ENCODE data around the gene GLO1. TPM values are rescaled to one million over a fixed set of nuclear protein-coding genes. Genes with fewer than 3 reads are reported as not detected.
A peak's percentile ranks its signal among the peaks of the same experiment; 100 is the strongest.

Gene GLO1
- total RNA-seq (2022) = 146 and 155 TPM in 2 replicates
- Bru-seq, nascent RNA = percentile 91 among the genes with signal in this experiment
- BruChase-seq, experiment 1, labeled RNA remaining after a 2-hour chase = percentile 89 among the genes with signal in this experiment
- percentile 96 among the genes with signal in this experiment for BruChase-seq, experiment 2, labeled RNA remaining after a 6-hour chase
- long read RNA-seq, transcript GLO1-201 (6 exons, 2,012 nt) = major isoform, 302 of 321 reads
- long read RNA-seq, partial matches to known transcripts = 10 of 321 reads
- long read RNA-seq, other reads (novel, unspliced or antisense) = 7 of 321 reads

GRCh38 chr6:38702558-38703397 is at the start of gene GLO1:
Gene GLO1, minus strand, starts transcription at chr6:38703145. Its CDS starts 91 bp downstream, at chr6:38703054.
- BruUV-seq (replicated peaks) = TSS peak; percentile 43

GRCh38 chr6:38750968-38751615 is 48.1 kb upstream of the GLO1 start:
- Mint-ChIP-seq H3K27me3 (ENCODE audit: insufficient read depth, unreplicated experiment) (peaks cover 2% of the 10 kb centered on the region), H3K4me1 (ENCODE audit: low read depth, unreplicated experiment) (no peaks in the 10 kb centered on the region), H3K4me3 (ENCODE audit: unreplicated experiment) (no peak overlapping the region), H3K9me3 (ENCODE audit: unreplicated experiment) (no peaks in the 10 kb centered on the region), H3K36me3 (ENCODE audit: insufficient read depth, unreplicated experiment) (no peaks in the 10 kb centered on the region), H3K27ac (ENCODE audit: unreplicated experiment) (no peak overlapping the region)
- ChIA-PET POLR2A (no interaction called here), CTCF (interaction anchor here (0.6 kb wide), 1 partner anchor 823 kb away, joined by 3 read pairs; no protein-coding TSS in a partner anchor)
- DNase-seq = no peak
- Histone ChIP-seq H3K4me3 (ENCODE audit: low read depth, low read length) (no peak overlapping the region), H3K27me3 (replicated peaks; ENCODE audit: control insufficient read depth, insufficient read depth, low read length) (no peaks in the 10 kb centered on the region), H3K4me1 (no peaks in the 10 kb centered on the region), H3K9me3 (no peaks in the 10 kb centered on the region), H3K36me3 (ENCODE audit: control insufficient read depth, insufficient read depth, low read length) (no peaks in the 10 kb centered on the region)
- no TSS peak for BruUV-seq (replicated peaks)
- intact Hi-C loops (cut with micrococcal nuclease; ENCODE audit: unreplicated experiment) = no loop called here
- TF ChIP-seq CTCF (IDR thresholded peaks at IDR 0.05; ENCODE audit: insufficient read depth in 1 of 2, low read depth in 1 of 2, low read length in 1 of 2, severe bottlenecking in 1 of 2, unreplicated experiment in 1 of 2) = no peak

More at GRCh38 chr6:38702558-38703397, at the start of gene GLO1:
- H3K27me3 Mint-ChIP-seq (ENCODE audit: insufficient read depth, unreplicated experiment) = no peaks in the 10 kb centered on the region
- intact Hi-C loops (cut with micrococcal nuclease; ENCODE audit: unreplicated experiment) = loop anchor here (5.0 kb wide), 1 partner anchor 95 kb away; no protein-coding TSS in a partner anchor
- peak within 1 kb of the TSS; percentile 98 for H3K4me3 Mint-ChIP-seq (ENCODE audit: unreplicated experiment)
- peaks cover 25% of the 10 kb centered on the region for H3K9me3 Mint-ChIP-seq (ENCODE audit: unreplicated experiment)
- ChIA-PET CTCF (interaction anchor here (0.6 kb wide), 4 partner anchors 10 to 374 kb away, joined by 3 to 6 read pairs (median 4); no protein-coding TSS in a partner anchor), POLR2A (interaction anchor here (0.5 to 0.7 kb wide), 34 partner anchors 8 to 1349 kb away, joined by 3 to 17 read pairs (median 6); no protein-coding TSS in a partner anchor)
- H3K4me1 ChIP-seq = 0 out of 2 replicates have a peak, but pooled peaks cover 4% of the 10 kb centered on the region
- H3K27me3 ChIP-seq (replicated peaks; ENCODE audit: control insufficient read depth, insufficient read depth, low read length) = no peaks in the 10 kb centered on the region
- H3K4me3 ChIP-seq (ENCODE audit: low read depth, low read length) = peak within 1 kb of the TSS; percentile 63
- peak; percentile 96 to 97 for DNase-seq
- TF ChIP-seq CTCF (IDR thresholded peaks at IDR 0.05; ENCODE audit: insufficient read depth in 1 of 2, low read depth in 1 of 2, low read length in 1 of 2, severe bottlenecking in 1 of 2, unreplicated experiment in 1 of 2) = no peak
- H3K36me3 Mint-ChIP-seq (ENCODE audit: insufficient read depth, unreplicated experiment) = peaks cover 42% of the 10 kb centered on the region
- H3K9me3 ChIP-seq = peaks cover 8% of the 10 kb centered on the region
- peaks cover 3% of the 10 kb centered on the region for H3K36me3 ChIP-seq (ENCODE audit: control insufficient read depth, insufficient read depth, low read length)
- H3K27ac Mint-ChIP-seq (ENCODE audit: unreplicated experiment) = peak within 1 kb of the TSS; percentile 91
- H3K4me1 Mint-ChIP-seq (ENCODE audit: low read depth, unreplicated experiment) = peaks cover 17% of the 10 kb centered on the region

GRCh38 chr6:38749473-38749872 is 46.5 kb upstream of the GLO1 start:
- H3K36me3 Mint-ChIP-seq (ENCODE audit: insufficient read depth, unreplicated experiment) = no peaks in the 10 kb centered on the region
- H3K27me3 Mint-ChIP-seq (ENCODE audit: insufficient read depth, unreplicated experiment) = peaks cover 6% of the 10 kb centered on the region
- no peaks in the 10 kb centered on the region for H3K4me1 Mint-ChIP-seq (ENCODE audit: low read depth, unreplicated experiment)
- POLR2A ChIA-PET = no interaction called here
- Histone ChIP-seq H3K9me3 (no peaks in the 10 kb centered on the region), H3K36me3 (ENCODE audit: control insufficient read depth, insufficient read depth, low read length) (no peaks in the 10 kb centered on the region), H3K4me1 (no peaks in the 10 kb centered on the region), H3K4me3 (ENCODE audit: low read depth, low read length) (no peak overlapping the region), H3K27me3 (replicated peaks; ENCODE audit: control insufficient read depth, insufficient read depth, low read length) (no peaks in the 10 kb centered on the region)
- intact Hi-C loops (cut with micrococcal nuclease; ENCODE audit: unreplicated experiment) = no loop called here
- no peak overlapping the region for H3K27ac Mint-ChIP-seq (ENCODE audit: unreplicated experiment)
- H3K4me3 Mint-ChIP-seq (ENCODE audit: unreplicated experiment) = no peak overlapping the region
- CTCF ChIA-PET = no interaction called here
- BruUV-seq (replicated peaks) = no TSS peak
- no peak for DNase-seq
- TF ChIP-seq CTCF (IDR thresholded peaks at IDR 0.05; ENCODE audit: insufficient read depth in 1 of 2, low read depth in 1 of 2, low read length in 1 of 2, severe bottlenecking in 1 of 2, unreplicated experiment in 1 of 2) = no peak
- no peaks in the 10 kb centered on the region for H3K9me3 Mint-ChIP-seq (ENCODE audit: unreplicated experiment)

Data from Caco-2 (cell line).